ENCODE results near the gene SLC16A12. TPM values are rescaled to one million over a fixed set of nuclear protein-coding genes. Genes with fewer than 3 reads are reported as not detected.

SLC16A12 gene
- total RNA-seq, 1 experiment from 2014 or later: 0.77 TPM

DNA sequence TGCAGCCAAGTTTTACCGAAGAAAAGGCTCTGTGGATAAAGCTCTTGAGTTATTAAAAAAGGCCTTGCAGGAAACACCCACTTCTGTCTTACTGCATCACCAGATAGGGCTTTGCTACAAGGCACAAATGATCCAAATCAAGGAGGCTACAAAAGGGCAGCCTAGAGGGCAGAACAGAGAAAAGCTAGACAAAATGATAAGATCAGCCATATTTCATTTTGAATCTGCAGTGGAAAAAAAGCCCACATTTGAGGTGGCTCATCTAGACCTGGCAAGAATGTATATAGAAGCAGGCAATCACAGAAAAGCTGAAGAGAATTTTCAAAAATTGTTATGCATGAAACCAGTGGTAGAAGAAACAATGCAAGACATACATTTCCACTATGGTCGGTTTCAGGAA, 132.4 kb downstream of the SLC16A12 start:
- no peak overlapping the region for H3K56ac ChIP-seq (ENCODE audit: insufficient read length, low read depth, low read length)
- peaks cover 5 to 15% (median 9%) of the 10 kb centered on the region in 3 experiments; a peak in 6 of 7 replicates for H3K36me3 Mint-ChIP-seq (ENCODE audit: insufficient read depth in 1 of 3, low read depth in 3 of 3)
- no peak overlapping the region for H2BK12ac ChIP-seq (ENCODE audit: insufficient read length, low read depth, low read length)
- no peak overlapping the region for H3K14ac ChIP-seq (ENCODE audit: insufficient read depth, low read length)
- H3K4ac ChIP-seq (ENCODE audit: low read depth, low read length): no peak overlapping the region
- H3K9me3 ChIP-seq (ENCODE audit: control insufficient read depth, low read depth, low read length): no peaks in the 10 kb centered on the region
- no peak overlapping the region for H3K27ac Mint-ChIP-seq
- no peak overlapping the region for H3K4me2 ChIP-seq (ENCODE audit: insufficient read depth, insufficient read length, low read length)
- no peaks in the 10 kb centered on the region for H3K27me3 ChIP-seq (ENCODE audit: insufficient read depth, low read length)
- H3K27ac ChIP-seq (ENCODE audit: insufficient read length, low read depth, low read length): no peak overlapping the region
- TF ChIP-seq, protein P1, sequence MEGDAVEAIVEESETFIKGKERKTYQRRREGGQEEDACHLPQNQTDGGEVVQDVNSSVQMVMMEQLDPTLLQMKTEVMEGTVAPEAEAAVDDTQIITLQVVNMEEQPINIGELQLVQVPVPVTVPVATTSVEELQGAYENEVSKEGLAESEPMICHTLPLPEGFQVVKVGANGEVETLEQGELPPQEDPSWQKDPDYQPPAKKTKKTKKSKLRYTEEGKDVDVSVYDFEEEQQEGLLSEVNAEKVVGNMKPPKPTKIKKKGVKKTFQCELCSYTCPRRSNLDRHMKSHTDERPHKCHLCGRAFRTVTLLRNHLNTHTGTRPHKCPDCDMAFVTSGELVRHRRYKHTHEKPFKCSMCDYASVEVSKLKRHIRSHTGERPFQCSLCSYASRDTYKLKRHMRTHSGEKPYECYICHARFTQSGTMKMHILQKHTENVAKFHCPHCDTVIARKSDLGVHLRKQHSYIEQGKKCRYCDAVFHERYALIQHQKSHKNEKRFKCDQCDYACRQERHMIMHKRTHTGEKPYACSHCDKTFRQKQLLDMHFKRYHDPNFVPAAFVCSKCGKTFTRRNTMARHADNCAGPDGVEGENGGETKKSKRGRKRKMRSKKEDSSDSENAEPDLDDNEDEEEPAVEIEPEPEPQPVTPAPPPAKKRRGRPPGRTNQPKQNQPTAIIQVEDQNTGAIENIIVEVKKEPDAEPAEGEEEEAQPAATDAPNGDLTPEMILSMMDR (conservative IDR thresholded peaks at IDR 0.05): no peak
- H4K20me1 ChIP-seq (ENCODE audit: control insufficient read depth, insufficient read depth, insufficient read length): no peaks in the 10 kb centered on the region
- H3K23me2 ChIP-seq (ENCODE audit: insufficient read length, low read depth, low read length, poor library complexity, severe bottlenecking): no peaks in the 10 kb centered on the region
- H4K8ac ChIP-seq (replicated peaks; ENCODE audit: insufficient read length, low read depth, low read length): no peak overlapping the region
- no peak overlapping the region for H3K18ac ChIP-seq (ENCODE audit: insufficient read length, low read depth, low read length)
- H3K79me2 ChIP-seq (ENCODE audit: insufficient read depth, low read length): no peaks in the 10 kb centered on the region
- H3K23ac ChIP-seq (ENCODE audit: insufficient read length, low read depth, low read length): no peak overlapping the region
- H2BK120ac ChIP-seq (ENCODE audit: low read depth, low read length, poor library complexity, severe bottlenecking): no peak overlapping the region
- no peak overlapping the region for H3K9ac ChIP-seq (ENCODE audit: extremely low read depth, insufficient read length, low read length)
- no peak overlapping the region for H2AFZ ChIP-seq (ENCODE audit: low read length)
- H3T11ph ChIP-seq (ENCODE audit: low read length): no peak overlapping the region
- no peak overlapping the region for H2AK5ac ChIP-seq (ENCODE audit: insufficient read length, low read length)
- WGBS (ENCODE audit: extremely low coverage, insufficient read length, low lambda C conversion rate): no CpG with 5 or more reads among the region's 2 CpGs
- H4K91ac ChIP-seq (ENCODE audit: insufficient read length, low read depth, low read length): no peak overlapping the region
- H2BK20ac ChIP-seq (ENCODE audit: low read depth, low read length, poor library complexity, severe bottlenecking): no peak overlapping the region
- H3K79me1 ChIP-seq (ENCODE audit: insufficient read depth, low read depth, low read length, poor library complexity, severe bottlenecking): peaks cover 2% of the 10 kb centered on the region
- no peaks in the 10 kb centered on the region; the same call in 1 of the 2 replicates for H3K27me3 Mint-ChIP-seq (ENCODE audit: low read depth)
- no peaks in the 10 kb centered on the region for H3K4me1 ChIP-seq (ENCODE audit: insufficient read depth, low read length)
- H3K9me3 Mint-ChIP-seq: peaks cover 3 to 17% of the 10 kb centered on the region in 2 experiments; a peak in 4 of 5 replicates
- DNase-seq: no peak
- no peak overlapping the region for H2BK5ac ChIP-seq (ENCODE audit: insufficient read length, low read length)
- peaks cover 0 to 10% of the 10 kb centered on the region in 2 experiments; a peak in 1 of 4 replicates for H3K4me1 Mint-ChIP-seq
- no peak overlapping the region for H3K4me3 Mint-ChIP-seq
- no peak overlapping the region for H2BK15ac ChIP-seq (ENCODE audit: low read depth, low read length)
- H4K5ac ChIP-seq (ENCODE audit: insufficient read length, low read depth, low read length): no peak overlapping the region

All from H9 (cell line).